ENCODE data around the gene SEMA4C. TPM values are rescaled to one million over a fixed set of nuclear protein-coding genes. Genes with fewer than 3 reads are reported as not detected.

Gene SEMA4C
- polyA plus RNA-seq, 1 of the 3 experiments (the other 2 are of a cell fraction): 34.8 TPM

DNA sequence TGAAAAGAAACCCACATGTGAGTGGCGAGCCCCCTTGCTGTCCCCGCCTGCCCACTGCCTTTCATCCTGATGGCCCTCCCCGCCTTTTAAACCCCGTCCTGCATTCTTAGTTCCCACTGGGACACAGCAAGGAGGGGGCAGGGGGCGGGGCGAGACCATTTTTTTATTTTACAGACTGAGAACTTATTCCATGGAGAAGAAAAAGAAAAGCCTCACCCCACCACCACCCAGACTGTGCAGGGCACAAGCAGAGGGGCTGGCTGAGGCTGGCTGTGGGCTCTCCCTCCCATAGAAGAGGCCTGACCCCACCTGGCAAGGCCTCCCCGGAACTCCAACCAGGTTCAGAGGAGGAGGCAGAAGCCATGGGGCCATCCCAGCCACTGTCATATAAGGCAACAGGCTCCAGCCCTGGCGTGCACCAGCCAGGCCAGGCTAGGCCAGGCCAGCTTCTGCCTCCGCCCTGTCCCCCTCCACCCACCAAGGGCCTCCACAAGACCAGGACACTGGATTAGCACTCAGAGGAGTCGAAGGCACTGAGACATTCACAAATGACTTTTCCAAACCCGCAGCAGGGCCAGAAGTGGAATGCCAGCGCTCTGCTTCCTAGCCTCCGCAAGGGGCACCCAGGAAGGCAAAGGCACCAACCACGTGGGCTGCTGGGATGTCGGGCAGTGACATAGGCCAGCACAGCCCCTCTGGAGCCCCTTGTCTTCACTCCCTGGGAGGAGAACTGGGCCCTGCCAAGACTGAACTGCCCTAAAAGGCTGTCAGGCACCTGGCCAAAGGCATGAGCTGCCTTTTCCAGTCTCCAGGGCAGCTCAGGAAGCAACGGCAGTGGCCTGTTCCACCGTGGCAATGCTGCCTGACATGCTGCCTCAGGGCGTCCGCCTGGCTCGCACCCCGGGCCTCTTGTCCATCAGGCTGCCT, 37.5 kb upstream of the SEMA4C start:
- Histone ChIP-seq H3K9me3 (no peaks in the 10 kb centered on the region), H3K9me2 (no peaks in the 10 kb centered on the region), H3K27me3 (ENCODE audit: insufficient read depth) (no peaks in the 10 kb centered on the region), H3F3A (replicated peaks; ENCODE audit: insufficient read depth) (no peaks in the 10 kb centered on the region), H3K79me2 (ENCODE audit: insufficient read depth) (no peaks in the 10 kb centered on the region), H3K4me1 (ENCODE audit: control insufficient read depth in 1 of 2, insufficient read depth in 2 of 2, low read depth in 1 of 2, low read length in 1 of 2) (peaks cover 0 to 23% of the 10 kb centered on the region in 2 experiments; a peak in 1 of 4 replicates), H3K36me3 (replicated peaks in 1 of 2; ENCODE audit: control insufficient read depth in 1 of 2, insufficient read depth in 2 of 2, low read length in 1 of 2) (no peaks in the 10 kb centered on the region), H3K4me3 (ENCODE audit: low read depth in 2 of 2, low read length in 1 of 2) (no peak overlapping the region), H2AFZ (ENCODE audit: low read depth) (0 out of 2 replicates have a peak overlapping the region, but pooled peaks have one; percentile 6), H4K20me1 (ENCODE audit: insufficient read depth) (no peaks in the 10 kb centered on the region), H3K27ac (ENCODE audit: low read depth in 2 of 2, low read length in 1 of 2) (peak overlapping the region in 1 of 2 experiments; percentile 56; a peak in 1 of 4 replicates), H3K4me2 (no peak overlapping the region), H3K9ac (no peak overlapping the region)
- ChIA-PET CTCF (interaction anchor here (1.4 to 2.1 kb wide), 2 partner anchors 11 to 49 kb away, joined by 4 to 10 read pairs; partner anchors contain the start of gene ANKRD39), POLR2A (interaction anchor here (0.7 to 2.2 kb wide), 3 partner anchors 50 to 572 kb away, joined by 3 to 9 read pairs (median 5); partner anchors contain the start of genes ANKRD39 and NCAPH)
- peak; percentile 79 for DNase-seq
- TF ChIP-seq SMC3 (IDR thresholded peaks at IDR 0.05; ENCODE audit: low read depth, low read length): peak; percentile 12; the same call in 1 of the 2 replicates
- 0 out of 2 replicates have a peak, but pooled peaks have one; percentile 16 for TF ChIP-seq MXI1 (IDR thresholded peaks at IDR 0.05; ENCODE audit: low read depth, low read length)
- no peak for TF ChIP-seq MAX (IDR thresholded peaks at IDR 0.05; ENCODE audit: low read depth)
- WGBS (ENCODE audit: low lambda C conversion rate): 72% methylated on average over 15 of the region's 21 CpGs

DNA sequence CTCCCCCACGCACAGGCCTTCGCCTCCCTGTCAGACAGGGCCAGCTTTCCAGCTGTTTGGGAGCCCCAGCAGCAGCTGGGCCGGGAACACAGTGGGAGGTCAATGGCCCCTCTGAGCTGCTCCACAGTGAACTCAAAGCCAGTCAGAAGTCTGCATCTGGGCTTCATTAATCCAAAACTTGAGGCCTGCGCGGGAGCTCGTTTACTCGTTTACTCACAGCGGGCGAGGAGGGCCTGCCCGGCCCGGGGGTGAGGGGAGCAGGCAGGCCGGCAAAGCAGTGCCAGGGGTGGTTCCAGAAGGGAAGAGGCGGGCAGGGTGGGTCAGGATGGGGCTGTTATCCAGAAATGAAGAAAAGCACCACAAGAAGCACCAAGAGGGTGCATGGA, 36.8 kb upstream of the SEMA4C start:
- H3K4me3 ChIP-seq (ENCODE audit: low read depth in 2 of 2, low read length in 1 of 2): no peak overlapping the region
- ChIA-PET POLR2A (interaction anchor here (0.7 to 2.2 kb wide), 2 partner anchors 49 to 571 kb away, joined by 5 to 9 read pairs; partner anchors contain the start of genes ANKRD39 and NCAPH), CTCF (interaction anchor here (1.4 kb wide), 1 partner anchor 11 kb away, joined by 4 read pairs; no protein-coding TSS in a partner anchor)
- no peaks in the 10 kb centered on the region for H3K36me3 ChIP-seq (replicated peaks in 1 of 2; ENCODE audit: control insufficient read depth in 1 of 2, insufficient read depth in 2 of 2, low read length in 1 of 2)
- H3K4me2 ChIP-seq: no peak overlapping the region
- 77% methylated on average over 13 of the region's 13 CpGs for WGBS (ENCODE audit: low lambda C conversion rate)
- H3K27me3 ChIP-seq (ENCODE audit: insufficient read depth): no peaks in the 10 kb centered on the region
- H3K9ac ChIP-seq: no peak overlapping the region
- H2AFZ ChIP-seq (ENCODE audit: low read depth): 0 out of 2 replicates have a peak overlapping the region, but pooled peaks have one; percentile 6
- no peak for TF ChIP-seq FOSL2 (IDR thresholded peaks at IDR 0.05; ENCODE audit: borderline replicate concordance, low read depth)
- TF ChIP-seq MAX (IDR thresholded peaks at IDR 0.05; ENCODE audit: low read depth): no peak
- TF ChIP-seq RCOR1 (IDR thresholded peaks at IDR 0.05; ENCODE audit: low read length): no peak
- peaks cover 0 to 23% of the 10 kb centered on the region in 2 experiments; a peak in 1 of 4 replicates for H3K4me1 ChIP-seq (ENCODE audit: control insufficient read depth in 1 of 2, insufficient read depth in 2 of 2, low read depth in 1 of 2, low read length in 1 of 2)
- DNase-seq: peak; percentile 71
- no peaks in the 10 kb centered on the region for H3K9me3 ChIP-seq
- peak overlapping the region in 1 of 2 experiments; percentile 56; a peak in 1 of 4 replicates for H3K27ac ChIP-seq (ENCODE audit: low read depth in 2 of 2, low read length in 1 of 2)
- no peaks in the 10 kb centered on the region for H4K20me1 ChIP-seq (ENCODE audit: insufficient read depth)
- H3K79me2 ChIP-seq (ENCODE audit: insufficient read depth): no peaks in the 10 kb centered on the region
- H3K9me2 ChIP-seq: no peaks in the 10 kb centered on the region
- H3F3A ChIP-seq (replicated peaks; ENCODE audit: insufficient read depth): no peaks in the 10 kb centered on the region

DNA sequence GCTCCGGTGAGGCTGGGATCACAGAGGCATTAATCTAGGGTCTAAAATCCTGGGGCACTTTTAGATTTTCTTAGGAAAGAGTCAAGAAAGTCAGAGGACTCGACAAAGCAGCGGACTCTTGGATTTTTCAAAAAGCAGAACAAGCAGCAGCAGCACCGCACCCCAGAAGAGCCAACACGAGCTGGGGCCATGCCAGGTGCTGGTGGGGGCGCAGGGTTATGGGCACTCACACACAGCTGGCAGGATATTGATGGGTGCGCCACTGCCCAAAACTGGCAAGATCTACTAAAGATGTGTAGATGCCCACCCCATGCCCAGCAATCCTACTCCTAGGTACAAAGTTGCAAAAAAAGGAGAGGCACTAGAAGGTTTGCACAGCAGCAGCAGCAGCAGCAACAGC, 33.9 kb upstream of the SEMA4C start:
- no peak for DNase-seq
- Histone ChIP-seq H3K4me1 (ENCODE audit: control insufficient read depth in 1 of 2, insufficient read depth in 2 of 2, low read depth in 1 of 2, low read length in 1 of 2) (peaks cover 0 to 26% of the 10 kb centered on the region in 2 experiments; a peak in 1 of 4 replicates), H3K9me2 (no peaks in the 10 kb centered on the region), H3K9me3 (no peaks in the 10 kb centered on the region), H3K27ac (ENCODE audit: low read depth in 2 of 2, low read length in 1 of 2) (no peak overlapping the region), H3K9ac (no peak overlapping the region), H3K4me3 (ENCODE audit: low read depth in 2 of 2, low read length in 1 of 2) (no peak overlapping the region), H3K79me2 (ENCODE audit: insufficient read depth) (no peaks in the 10 kb centered on the region), H3K36me3 (replicated peaks in 1 of 2; ENCODE audit: control insufficient read depth in 1 of 2, insufficient read depth in 2 of 2, low read length in 1 of 2) (no peaks in the 10 kb centered on the region), H3F3A (replicated peaks; ENCODE audit: insufficient read depth) (no peaks in the 10 kb centered on the region), H4K20me1 (ENCODE audit: insufficient read depth) (no peaks in the 10 kb centered on the region), H2AFZ (ENCODE audit: low read depth) (no peak overlapping the region), H3K27me3 (ENCODE audit: insufficient read depth) (no peaks in the 10 kb centered on the region), H3K4me2 (no peak overlapping the region)
- ChIA-PET CTCF (interaction anchor here (0.9 to 2.7 kb wide), 2 partner anchors 43 to 46 kb away, joined by 6 to 12 read pairs; partner anchors contain the start of gene ANKRD39), POLR2A (no interaction called here)
- TF ChIP-seq TAF1 (IDR thresholded peaks at IDR 0.05; ENCODE audit: borderline replicate concordance, low read depth, low read length) (no peak), POLR2AphosphoS5 (IDR thresholded peaks at IDR 0.05; ENCODE audit: low read depth, low read length) (no peak), NFIC (IDR thresholded peaks at IDR 0.05; ENCODE audit: borderline replicate concordance) (no peak), NRF1 (IDR thresholded peaks at IDR 0.05; ENCODE audit: low read depth, low read length) (no peak), SIN3A (IDR thresholded peaks at IDR 0.05; ENCODE audit: borderline replicate concordance, low read depth, low read length) (no peak), MXI1 (IDR thresholded peaks at IDR 0.05; ENCODE audit: low read depth, low read length) (no peak), RCOR1 (IDR thresholded peaks at IDR 0.05; ENCODE audit: low read length) (no peak), CHD2 (IDR thresholded peaks at IDR 0.05; ENCODE audit: low read length, partially characterized antibody) (no peak), FOSL2 (IDR thresholded peaks at IDR 0.05; ENCODE audit: borderline replicate concordance, low read depth) (no peak), TCF12 (IDR thresholded peaks at IDR 0.05) (no peak), YY1 (IDR thresholded peaks at IDR 0.05; ENCODE audit: low read depth) (no peak), FOXM1 (IDR thresholded peaks at IDR 0.05; ENCODE audit: low read depth) (no peak)
- WGBS (ENCODE audit: low lambda C conversion rate): 83% methylated on average over 6 of the region's 7 CpGs

All from SK-N-SH (cell line).